Stimulated activated CD8-positive, alpha-beta memory T cell treated with anti-CD3 and anti-CD28 coated beads, Interleukin-2, amount 100 ng/mL, for 1 hour (primary cell): ENCODE results near the gene TRABD2B.

Experiments
- DNase-seq, 2 donors: peaks; one replicate each; pipeline ENCODE4 v3.0.0-alpha.2; 2020; ENCODE audit warnings: low read depth in 2 of 2

Gene TRABD2B

DNA sequence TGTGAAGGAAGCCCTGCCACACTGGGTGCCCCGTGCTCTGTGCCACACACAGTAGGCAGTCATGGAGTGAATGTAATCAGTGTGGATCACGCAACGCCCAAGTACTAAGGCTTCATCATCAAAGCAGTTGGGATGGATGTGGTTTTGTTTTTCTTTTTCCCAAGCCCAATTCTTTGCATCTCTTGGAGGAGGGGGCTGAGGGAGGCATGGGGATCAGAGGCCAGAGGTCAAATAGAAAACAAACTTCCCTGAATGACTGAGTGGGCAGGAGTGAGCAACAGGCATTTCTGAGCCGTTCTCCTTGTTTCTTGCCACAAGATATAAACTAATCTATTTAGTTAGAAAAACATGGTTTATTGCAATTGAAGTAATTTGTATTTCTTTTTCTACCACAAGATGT is 85.3 kb downstream of the TRABD2B start:
- DNase-seq: no peak

DNA sequence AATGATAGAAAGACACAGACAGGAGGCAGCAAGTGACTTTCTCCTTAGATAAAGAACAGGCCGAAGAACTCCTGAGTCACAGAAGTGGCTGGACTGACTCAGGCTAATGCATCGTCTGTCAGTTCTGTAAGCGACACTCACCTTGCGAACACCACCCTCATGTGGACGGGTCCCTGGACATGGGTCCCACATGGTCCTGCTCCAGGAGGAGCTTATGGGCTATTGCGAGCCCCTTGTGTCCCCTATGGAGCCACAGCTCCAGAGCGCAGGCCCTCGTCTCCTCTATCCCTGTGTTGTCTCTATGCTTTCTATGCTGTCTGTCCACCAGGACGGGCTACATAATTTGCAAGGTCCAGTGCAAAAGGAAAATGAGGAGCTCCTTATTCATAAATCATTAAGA is 85.8 kb downstream of the TRABD2B start:
- no peak for DNase-seq

DNA sequence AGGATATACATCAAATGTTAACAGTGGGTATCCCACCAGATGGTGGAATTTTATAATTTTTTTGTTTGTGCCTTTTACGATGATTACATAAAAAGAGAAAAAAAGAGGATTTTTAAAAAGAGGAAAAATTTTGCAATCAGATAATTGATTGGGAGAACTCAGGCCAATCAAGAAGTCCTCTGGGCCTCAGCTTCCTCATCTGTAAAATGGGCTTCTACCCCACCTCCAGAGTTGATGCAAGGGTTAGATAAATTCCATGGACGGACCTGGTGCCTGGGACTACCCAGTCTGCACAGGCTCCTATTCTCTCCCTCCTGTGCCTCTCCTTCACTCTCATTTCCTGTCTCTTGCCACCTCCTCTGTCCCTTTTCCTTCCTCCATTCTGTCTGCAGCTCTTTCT is 88.9 kb downstream of the TRABD2B start:
- no peak for DNase-seq

DNA sequence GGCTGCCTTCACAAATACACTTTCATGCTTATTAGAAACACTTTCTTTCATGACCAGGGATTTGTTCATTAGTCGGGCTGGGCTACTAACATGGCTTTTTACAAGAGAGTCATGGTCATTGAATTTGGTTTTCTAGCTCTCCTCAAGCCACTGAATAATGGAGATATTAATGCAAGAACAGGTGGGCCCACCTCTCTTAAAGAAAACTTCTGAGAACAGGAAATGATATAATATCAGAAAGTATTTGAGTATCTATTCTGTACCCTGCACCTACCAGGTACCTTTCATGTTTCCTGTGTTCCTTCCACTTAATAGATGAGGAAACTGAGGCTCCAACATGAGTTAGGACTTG is 90.0 kb downstream of the TRABD2B start:
- no peak for DNase-seq

DNA sequence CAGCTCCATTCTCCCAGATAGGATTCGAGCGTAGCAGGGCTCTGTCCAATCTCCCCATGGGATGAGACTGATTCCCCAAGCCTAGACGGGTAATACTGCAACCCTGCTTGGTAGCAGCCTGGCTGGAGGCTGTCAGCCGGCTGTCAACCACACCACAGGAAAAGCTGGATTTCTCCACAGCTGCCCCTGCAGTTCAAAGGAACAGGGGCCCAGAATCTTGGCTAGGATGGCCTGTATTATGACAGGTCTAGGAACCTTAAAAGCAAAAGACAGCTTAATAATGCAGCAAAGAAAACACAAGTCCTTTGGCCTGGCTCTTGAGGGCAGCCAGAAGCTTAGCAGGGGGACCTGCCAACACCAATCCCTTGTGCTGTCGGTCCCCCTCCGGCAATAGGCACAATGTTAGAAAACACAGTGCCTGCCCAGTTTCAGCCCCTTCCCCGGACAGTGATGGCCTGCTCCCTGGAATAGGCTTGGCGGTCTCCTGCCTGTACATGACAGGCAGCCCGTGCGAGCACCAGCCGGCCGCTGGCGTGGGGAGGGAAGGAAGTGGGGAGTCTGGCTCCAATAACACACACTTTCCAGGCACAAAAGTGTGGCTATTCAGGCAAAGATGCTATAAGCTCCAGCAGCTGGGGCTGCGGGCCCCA is 90.5 kb downstream of the TRABD2B start:
- DNase-seq: no peak

DNA sequence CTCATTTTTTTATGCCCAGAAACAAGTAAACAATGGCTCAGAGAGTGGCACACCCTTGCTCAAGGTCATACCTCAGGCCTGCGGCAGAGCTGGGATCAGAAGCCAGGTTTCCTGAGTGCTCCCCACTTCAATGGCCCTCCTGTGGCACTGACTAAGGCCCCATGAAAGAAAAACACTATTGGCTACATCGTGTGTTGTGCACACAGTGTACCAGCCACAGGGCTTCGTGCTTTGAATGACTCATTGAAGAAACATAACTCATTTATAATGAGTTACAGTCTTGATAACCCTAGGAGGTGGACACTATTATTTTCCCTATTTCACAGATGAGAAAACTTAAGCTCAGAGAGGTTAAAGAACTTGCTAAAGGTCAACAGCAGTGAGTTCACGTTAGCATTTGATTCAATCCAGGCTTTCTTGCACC is 91.2 kb downstream of the TRABD2B start:
- no peak for DNase-seq

DNA sequence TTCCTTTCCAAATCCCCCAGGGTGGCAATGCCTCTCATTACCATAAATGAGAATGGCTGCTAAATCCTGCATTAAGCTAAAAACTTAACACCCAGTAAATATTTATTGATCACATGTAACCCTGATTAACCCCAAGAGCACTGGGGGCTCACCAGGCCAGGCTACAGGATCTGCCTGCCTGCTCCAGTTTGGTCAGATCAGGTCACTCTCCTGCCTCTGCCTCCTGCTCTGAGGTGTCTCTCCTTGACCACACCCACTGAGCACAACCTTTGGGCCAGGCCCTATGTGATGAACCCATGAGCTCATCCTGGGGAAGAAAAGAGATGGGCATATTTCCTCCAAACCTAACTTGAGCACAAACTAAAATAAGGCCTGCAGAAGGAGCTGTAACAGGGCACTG is 93.5 kb downstream of the TRABD2B start:
- DNase-seq: no peak

DNA sequence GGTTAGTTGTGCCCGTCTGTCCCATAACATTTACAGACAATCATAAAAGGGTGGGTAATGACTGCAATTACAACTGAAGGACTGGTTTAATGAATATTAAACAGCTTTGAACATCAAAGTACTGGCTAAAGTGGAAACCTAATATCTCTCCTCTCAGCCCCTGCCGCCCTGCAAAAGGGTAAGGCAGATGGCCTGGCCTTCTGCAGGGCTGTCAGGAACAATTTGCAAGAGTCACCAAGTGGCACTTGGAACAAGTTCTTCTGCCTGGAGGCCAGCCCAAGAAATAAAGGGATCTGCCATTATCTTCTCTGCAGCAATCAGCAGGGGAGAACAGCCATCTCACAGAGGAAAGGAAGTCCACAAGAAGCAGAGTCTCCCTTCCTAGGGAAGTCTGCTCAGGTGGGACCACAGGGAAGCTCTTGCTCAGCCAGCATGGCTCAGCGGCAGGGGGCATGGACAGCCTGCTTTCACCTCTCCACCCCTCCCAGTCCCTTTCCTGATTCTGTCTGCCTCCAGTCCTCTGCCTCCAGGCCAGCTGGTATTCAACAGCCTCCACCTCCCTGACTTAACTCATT is 96.1 kb downstream of the TRABD2B start:
- DNase-seq: no peak

DNA sequence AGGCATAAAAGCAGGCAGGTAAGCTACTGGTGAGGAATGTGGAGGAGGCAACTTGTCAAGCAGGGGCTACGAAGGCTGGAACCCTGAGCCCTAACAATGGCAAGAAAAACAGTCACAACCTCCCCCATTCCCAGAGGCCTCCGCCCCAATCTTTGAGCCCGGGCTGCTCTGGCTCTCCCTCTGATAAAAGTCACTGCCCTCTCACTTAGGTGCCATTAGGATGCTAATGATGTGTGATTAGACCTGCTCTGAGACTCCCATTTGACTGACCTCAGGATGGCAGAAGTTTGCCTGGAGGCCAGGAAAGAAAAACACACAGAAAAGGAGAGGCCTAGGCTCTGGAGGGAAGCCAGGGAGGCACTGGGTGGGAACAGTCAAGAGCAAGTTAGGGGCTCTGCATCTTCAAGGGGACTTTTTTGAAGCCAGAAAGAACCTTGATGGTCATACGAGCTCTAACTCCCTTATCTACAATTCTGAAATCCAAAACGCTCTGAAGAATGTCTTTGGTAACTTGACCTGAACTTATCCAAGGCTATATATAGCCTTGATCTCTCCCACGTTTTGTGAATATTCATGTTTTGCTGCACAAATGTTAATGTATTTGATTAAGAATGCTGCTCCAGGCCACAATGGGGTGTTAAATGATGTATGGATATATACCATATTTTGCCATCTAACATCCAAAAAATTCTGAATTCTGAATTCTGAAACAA is 98.9 kb downstream of the TRABD2B start:
- DNase-seq: no peak

DNA sequence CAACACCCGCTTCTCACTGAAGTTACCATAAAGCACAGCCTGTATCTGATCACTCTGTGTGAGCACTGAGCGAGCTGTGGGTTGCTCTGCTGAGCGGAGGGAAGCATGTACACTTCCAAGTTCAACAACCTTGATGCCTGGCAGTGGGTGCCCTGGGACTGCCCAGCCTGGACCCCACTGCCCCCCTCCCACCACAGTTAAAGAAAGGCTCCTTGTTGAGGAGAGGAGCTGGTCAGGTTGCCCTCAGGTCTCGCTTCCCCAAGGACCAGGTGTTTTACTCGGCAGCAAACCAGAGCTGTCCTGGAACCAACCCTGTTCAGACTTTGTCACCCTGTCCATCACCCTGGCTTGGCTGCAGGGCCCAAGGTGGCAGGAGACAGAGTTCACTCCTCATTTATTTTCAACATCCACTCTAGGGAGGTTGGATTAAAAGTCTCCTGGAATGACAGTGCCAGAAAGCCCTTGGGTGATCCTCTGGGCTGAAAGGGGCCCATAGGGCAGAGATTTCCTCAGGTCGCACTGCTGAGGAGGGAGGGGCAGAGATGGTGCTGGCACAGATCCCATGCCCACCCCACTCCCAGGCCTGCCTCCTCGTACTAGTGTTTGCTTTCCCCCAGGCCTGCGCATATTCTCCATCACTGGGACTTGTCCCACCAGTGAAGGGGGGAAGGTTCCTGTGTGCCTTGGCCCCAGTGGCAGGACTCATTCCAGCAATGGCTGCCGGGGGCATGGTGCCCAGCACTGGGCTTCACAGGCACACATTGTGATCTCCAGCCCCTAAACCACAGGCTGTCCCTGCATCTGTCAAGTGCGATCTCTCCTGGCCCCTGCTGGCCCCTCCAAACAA is 101.7 kb downstream of the TRABD2B start:
- no peak for DNase-seq

DNA sequence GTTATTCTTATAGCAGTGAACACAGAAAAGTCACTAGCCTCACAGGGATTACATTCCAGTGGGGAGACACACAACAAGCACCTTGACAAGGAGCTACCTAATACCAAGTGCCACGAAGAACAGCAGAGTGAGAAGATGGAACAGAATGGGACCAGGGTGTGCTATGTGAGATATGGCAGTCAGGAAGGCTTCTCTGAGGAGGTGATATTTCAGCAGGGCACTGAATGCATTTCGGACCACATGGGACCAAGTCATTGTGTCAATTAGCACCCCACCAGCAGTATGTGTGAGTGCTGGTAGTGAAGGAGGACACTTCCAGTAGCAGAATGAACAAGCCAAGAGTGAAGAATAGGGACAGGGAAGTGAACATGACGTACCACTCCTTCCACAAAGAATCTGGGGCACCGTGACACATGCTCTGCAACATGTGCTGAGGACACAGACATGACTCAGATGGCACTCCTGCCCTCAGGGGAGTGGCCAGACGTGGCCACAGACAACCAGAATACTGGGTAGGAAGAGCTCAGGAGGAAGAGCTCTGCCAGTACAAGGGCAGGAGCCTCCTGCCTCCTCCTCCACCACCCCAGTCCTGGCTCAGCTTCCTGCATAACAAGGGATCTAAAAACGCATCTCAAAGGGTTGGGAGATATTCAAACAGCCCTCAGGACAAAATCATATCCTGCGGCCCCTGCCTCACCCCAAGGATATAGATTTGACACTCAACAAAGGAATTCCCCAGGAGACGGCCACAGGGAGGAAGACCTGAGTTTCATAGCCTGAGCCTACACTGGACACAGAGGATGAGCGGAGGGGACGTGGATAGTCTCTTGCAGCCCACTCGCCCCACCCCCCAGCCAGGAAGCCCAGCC is 102.5 kb downstream of the TRABD2B start:
- DNase-seq: no peak

DNA sequence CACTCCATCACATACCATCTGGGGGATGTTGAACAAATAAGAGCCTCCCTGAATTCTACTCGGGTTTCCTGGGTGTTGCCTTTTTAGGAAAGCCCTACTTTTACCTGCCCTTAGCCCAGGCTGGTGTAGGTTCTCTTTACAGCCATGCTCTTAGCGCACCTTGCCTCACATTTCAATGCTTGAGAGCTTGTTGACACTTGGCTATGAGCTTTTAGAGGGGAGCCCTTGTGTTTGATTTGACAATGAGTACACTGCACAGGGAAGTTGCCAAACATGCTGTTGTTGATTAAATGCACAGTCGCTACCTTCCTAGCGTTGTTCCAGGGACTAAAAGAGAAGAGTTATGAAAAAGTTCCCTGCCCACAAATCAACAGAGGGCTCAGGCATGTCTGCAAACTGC is 103.8 kb downstream of the TRABD2B start:
- DNase-seq: no peak

DNA sequence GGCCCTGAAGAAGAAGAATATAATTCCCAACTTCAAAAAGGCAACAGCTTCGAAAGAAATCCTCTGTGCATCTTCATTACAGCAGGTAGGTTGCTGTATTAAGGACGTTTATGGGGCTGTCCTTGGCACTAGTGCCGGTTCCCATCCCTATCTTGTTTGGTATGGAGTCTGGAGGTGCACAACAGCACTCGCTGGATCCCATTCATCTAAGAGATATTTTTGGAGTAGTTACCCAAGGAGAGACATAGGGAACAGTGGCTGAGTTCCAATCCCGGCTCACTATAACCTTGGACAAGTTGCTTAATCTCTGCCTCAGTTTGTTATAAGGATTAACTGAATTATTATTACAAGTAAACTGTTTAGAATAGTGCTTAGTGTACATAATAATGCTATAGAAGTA is 106.4 kb downstream of the TRABD2B start:
- no peak for DNase-seq

DNA sequence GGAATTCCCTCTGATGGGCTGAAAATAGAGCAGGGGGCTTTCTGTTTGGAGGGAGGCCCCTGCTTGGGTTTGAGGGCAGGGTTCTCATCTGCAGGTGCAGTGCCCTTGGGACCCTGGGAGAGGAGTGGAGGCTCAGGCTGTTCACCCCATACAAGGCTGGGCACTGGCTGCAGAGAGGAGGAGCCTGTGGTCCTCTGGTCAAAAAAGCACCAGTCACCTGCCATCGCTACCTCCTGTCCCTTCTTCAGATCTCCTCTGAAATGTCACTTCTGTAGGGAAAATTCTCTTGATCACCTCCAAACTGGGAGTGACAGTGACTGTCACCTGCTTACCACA is 108.9 kb downstream of the TRABD2B start:
- DNase-seq: no peak

DNA sequence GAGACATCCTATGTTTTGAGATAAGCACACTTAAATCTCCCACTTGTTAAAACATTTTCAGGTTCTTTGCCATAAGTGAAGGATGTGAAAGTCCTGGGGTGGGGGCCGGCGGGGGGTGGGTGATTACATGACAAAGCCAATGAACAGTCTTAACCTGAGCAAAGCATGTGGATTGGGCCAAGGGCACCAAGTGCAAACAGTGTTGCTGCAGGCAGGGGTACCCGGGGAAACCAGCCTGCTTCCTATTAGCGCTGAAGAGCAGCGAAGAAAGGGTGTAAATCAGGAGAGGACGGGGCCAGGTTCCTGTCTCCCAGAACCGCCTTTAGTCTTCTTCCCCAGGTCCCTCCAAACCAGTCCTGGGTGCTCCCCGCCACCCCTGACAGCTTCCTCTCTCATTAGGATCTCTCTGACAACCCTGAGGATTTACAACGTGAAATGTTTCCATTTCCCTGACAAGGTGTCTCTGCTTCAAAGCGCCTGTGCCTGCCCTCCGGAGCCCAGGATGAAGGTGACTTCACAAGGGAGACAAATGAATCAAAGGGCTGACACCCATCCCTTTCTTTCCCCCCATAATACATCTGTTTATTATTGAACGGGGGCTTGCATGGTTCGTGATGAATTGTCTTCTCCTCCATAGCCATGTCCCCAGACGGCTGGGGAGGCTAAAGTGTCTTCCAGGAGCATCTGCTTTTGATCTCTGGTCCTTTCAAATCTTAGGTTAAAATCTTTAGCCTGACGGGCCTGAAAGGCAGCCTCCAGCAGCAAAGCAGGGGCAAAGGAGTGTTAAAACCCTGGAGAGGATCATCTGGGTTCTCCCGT is 109.5 kb downstream of the TRABD2B start:
- no peak for DNase-seq

DNA sequence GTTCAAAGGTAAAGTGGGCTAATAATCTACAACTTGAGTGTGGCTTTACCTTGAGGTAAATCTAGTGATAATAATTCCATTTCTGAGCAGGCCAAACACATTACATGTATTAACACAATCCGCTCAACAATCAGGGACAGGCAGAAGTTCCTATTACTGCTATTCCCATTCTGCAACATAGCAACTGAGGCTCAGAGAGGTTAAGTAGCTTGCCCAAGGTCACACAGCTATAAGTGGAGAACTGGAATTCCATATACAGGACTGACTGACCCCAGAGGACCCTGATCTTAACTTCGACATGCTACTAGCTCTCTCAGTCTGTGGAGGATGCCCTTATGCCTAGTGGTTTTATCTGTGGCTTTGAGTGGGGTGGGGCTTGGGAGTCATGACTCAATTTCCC is 110.1 kb downstream of the TRABD2B start:
- no peak for DNase-seq

DNA sequence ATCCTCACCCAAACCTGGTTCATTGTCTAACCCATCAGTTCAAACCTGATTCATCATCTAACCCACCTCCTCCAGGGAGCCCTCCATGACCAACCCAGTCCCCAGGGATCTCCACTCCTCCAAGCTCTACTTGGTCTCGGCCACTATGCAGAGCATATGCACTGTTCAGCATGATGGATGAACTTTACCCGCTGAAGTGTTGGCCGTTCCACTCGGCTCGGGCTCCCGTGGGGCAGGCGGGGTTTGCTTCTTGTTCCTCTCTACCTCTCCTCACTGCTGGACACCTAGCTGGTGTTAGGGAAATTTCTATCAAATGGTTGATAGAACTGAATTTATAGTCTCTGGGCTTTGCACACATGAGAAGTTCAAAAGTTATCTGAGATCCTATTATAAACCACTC is 111.0 kb downstream of the TRABD2B start:
- no peak for DNase-seq

DNA sequence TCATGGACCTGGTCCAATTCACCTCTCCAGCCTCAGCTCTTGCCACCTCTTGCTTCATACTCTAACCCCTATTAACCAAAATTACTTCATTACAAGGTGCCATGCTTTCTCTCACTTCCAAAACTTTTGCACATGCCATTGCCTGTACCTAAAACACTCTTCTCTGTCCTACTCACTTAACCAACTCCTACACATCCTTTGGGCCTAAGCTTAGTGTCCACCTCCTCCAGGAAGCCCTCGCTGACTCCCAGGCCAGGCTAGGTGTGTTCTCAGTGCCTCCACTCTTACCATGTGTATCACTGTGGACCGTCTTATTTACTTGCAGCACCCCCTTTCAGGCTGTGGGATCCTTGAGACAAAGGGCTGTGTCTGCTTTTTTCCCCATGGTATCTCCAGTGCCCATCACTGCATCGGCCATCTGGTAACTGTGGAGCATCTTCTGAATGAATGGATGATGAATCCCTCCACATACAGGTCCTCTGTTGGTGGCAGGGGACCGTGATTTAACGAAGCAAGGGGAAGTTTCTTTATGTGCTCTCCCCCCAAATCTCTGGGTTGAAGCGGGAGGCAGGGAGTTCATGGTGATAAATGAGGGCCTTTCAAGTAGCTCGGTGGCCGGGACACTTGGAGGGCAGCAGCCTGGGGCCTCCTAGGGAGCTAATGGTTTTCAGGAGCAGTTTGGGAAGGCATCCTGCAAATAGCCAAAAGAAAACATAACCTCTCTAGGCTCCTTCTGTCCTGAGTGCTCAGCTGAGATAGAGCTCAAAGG is 111.9 kb downstream of the TRABD2B start:
- no peak for DNase-seq

DNA sequence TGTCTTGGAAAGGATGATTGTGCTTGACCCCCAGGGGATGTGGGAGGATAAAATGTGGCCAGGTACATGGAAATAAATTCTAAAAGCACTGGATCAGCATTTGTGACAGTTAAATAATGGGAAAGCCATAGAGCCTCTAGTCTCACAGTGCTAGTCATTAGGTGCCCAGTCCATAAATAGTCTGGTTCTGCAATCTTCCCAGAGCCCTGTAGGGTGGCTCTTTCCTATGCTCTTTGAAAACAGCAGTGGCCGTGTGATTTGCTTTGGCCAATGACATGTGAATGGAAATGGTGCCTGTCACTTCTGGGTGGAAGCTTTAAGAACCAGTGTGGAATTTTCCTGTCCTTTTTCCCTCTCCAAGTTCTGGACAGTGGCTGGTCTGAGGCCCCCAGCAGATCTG is 113.2 kb downstream of the TRABD2B start:
- no peak for DNase-seq
